OCI-LY1 (cell line): ENCODE data around the gene SCRN2.

Experiments used
- H2AFZ ChIP-seq: fragments of 200-600 bp; sonication (generic), shearing (Covaris generic); 2 replicates; pipeline ENCODE4 v1.6.0; 2014; ENCODE audit warnings: antibody characterized with exemption, mild to moderate bottlenecking, low read length
- H3F3A ChIP-seq: fragments of 200-600 bp; sonication (generic), shearing (Covaris generic); 2 replicates; pipeline ENCODE4 v1.6.0; 2014; ENCODE audit warnings: mild to moderate bottlenecking, antibody characterized with exemption, low read length, moderate library complexity; ENCODE audit not compliant: insufficient read depth
- H3K27ac ChIP-seq: fragments of 200-600 bp; sonication (generic); 2 replicates; pipeline ENCODE4 v1.5.1; 2014; ENCODE audit warnings: low read length, mixed run types, mild to moderate bottlenecking, low read depth; ENCODE audit not compliant: poor library complexity, severe bottlenecking
- H3K27me3 ChIP-seq: fragments of 200-600 bp; sonication (generic); 2 replicates; pipeline ENCODE4 v1.6.0; 2014; ENCODE audit warnings: antibody characterized with exemption, mild to moderate bottlenecking, low read length, moderate library complexity; ENCODE audit not compliant: insufficient read depth
- H3K36me3 ChIP-seq: fragments of 200-600 bp; sonication (generic); 2 replicates; pipeline ENCODE4 v1.6.1; 2014; ENCODE audit warnings: mild to moderate bottlenecking, antibody characterized with exemption, low read length, moderate library complexity, mixed read lengths; ENCODE audit not compliant: insufficient read depth
- H3K4me1 ChIP-seq: fragments of 200-600 bp; sonication (generic); 2 replicates; pipeline ENCODE4 v1.5.1; 2014; ENCODE audit warnings: mild to moderate bottlenecking, low read length, moderate library complexity; ENCODE audit not compliant: insufficient read depth, severe bottlenecking
- H3K4me2 ChIP-seq: fragments of 200-600 bp; sonication (generic), shearing (Covaris generic); 2 replicates; pipeline ENCODE4 v1.6.1; 2014; ENCODE audit warnings: low read length
- H3K4me3 ChIP-seq: fragments of 200-600 bp; sonication (generic); 2 replicates; pipeline ENCODE4 v1.5.1; 2014; ENCODE audit warnings: low read length, low read depth, mild to moderate bottlenecking, mixed read lengths; ENCODE audit not compliant: poor library complexity, severe bottlenecking
- H3K79me2 ChIP-seq: fragments of 200-600 bp; shearing (Covaris generic); 2 replicates; pipeline ENCODE4 v1.6.1; 2016; ENCODE audit warnings: mixed run types, low read length, mixed read lengths; ENCODE audit not compliant: insufficient read depth
- H3K9ac ChIP-seq: fragments of 200-600 bp; sonication (generic), shearing (Covaris generic); 2 replicates; pipeline ENCODE4 v1.6.1; 2014; ENCODE audit warnings: mild to moderate bottlenecking, low read length, mixed read lengths
- H3K9me2 ChIP-seq: fragments of 200-600 bp; sonication (generic), shearing (Covaris generic); 2 replicates; pipeline ENCODE4 v1.6.1; 2014; ENCODE audit warnings: low read depth, mild to moderate bottlenecking, low read length, mixed read lengths
- H3K9me3 ChIP-seq: fragments of 200-600 bp; shearing (Covaris generic); 2 replicates; pipeline ENCODE4 v1.6.1; 2014; ENCODE audit warnings: low read length, mixed read lengths
- H4K20me1 ChIP-seq: fragments of 200-600 bp; sonication (generic), shearing (Covaris generic); 2 replicates; pipeline ENCODE4 v1.6.0; 2016; ENCODE audit warnings: mild to moderate bottlenecking, low read length; ENCODE audit not compliant: insufficient read depth
- EZH2 ChIP-seq: fragments of 200-600 bp; sonication (generic), shearing (Covaris generic); IDR thresholded peaks from 2 replicates; pipeline ENCODE4 v1.8.0; 2017; ENCODE audit warnings: borderline replicate concordance, mixed run types, mild to moderate bottlenecking, antibody characterized with exemption, low read length, moderate library complexity, mixed read lengths
- TF ChIP-seq, protein P1 (sequence below): fragments of 200-600 bp; sonication (generic), shearing (Covaris generic); IDR thresholded peaks from 2 replicates; pipeline ENCODE4 v1.5.1; 2017; ENCODE audit warnings: mild to moderate bottlenecking, antibody characterized with exemption, low read length, moderate library complexity, mixed read lengths

SCRN2 gene

DNA sequence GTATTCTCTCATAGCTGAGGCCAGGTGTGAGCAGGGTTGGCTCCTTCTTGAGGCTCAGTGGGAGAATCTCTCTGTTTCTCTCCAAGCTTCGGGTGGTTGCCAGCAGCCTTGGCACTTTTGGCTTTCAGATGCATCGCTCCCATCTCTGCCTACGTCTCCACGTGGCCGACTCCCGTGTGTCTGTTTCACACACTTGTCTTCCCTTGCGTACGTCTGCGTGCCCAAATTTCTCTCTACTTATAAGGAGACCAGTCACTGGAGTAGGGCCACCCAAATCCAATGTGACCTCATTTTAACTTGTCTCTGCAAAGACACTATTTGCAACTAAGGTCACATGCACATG lies 34.2 kb downstream of the SCRN2 start:
- Histone ChIP-seq H3K9me3 (no peaks in the 10 kb centered on the region), H3K27ac (no peak overlapping the region), H3K4me2 (no peak overlapping the region), H3K79me2 (no peaks in the 10 kb centered on the region), H3K9me2 (no peaks in the 10 kb centered on the region), H3K36me3 (peaks cover 34% of the 10 kb centered on the region; the same call in 1 of the 2 replicates), H3K27me3 (no peaks in the 10 kb centered on the region), H2AFZ (no peak overlapping the region), H3F3A (no peaks in the 10 kb centered on the region), H3K4me3 (no peak overlapping the region), H3K9ac (no peak overlapping the region), H3K4me1 (no peaks in the 10 kb centered on the region), H4K20me1 (no peaks in the 10 kb centered on the region)
- TF ChIP-seq EZH2, result no peak
- TF ChIP-seq, protein P1, sequence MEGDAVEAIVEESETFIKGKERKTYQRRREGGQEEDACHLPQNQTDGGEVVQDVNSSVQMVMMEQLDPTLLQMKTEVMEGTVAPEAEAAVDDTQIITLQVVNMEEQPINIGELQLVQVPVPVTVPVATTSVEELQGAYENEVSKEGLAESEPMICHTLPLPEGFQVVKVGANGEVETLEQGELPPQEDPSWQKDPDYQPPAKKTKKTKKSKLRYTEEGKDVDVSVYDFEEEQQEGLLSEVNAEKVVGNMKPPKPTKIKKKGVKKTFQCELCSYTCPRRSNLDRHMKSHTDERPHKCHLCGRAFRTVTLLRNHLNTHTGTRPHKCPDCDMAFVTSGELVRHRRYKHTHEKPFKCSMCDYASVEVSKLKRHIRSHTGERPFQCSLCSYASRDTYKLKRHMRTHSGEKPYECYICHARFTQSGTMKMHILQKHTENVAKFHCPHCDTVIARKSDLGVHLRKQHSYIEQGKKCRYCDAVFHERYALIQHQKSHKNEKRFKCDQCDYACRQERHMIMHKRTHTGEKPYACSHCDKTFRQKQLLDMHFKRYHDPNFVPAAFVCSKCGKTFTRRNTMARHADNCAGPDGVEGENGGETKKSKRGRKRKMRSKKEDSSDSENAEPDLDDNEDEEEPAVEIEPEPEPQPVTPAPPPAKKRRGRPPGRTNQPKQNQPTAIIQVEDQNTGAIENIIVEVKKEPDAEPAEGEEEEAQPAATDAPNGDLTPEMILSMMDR, result no peak

DNA sequence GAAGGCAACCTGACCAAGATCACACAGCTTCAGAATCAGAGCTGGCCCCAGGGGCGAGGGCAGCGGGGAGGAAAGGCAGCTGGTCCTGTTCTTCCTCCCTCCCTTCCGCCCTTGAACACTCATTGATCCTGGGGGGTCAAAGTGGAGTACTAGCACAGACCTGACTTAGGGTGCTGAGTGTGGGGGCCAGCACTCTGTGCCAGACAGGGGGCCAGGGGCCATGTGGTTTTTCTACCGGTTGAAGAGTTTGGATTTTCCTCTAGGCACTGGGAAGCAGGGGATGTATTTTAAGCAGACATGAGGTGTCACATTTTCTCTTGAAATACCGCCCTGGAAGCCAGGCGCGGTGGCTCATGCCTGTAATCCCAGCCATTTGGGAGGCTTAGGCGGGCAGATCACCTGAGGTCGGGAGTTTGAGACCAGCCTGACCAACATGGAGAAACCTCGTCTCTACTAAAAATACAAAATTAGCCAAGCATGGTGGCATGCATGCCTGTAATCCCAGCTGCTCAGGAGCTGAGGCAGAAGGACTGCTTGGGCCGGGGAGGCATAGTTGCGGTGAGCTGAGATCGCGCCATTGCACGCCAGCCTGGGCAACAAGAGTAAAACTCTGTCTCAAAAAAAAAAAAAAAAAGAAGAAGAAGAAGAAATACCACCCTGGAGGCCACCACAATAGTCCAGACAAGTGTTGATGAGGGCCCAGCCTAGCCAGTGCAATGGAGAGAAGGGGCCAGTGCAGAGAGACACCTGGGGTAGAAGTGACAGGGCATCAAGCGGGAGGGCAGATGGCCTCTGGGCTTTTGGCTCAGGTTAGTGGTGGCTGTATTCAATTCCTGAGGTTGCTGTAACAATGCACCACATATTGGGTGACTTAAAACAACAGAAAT lies 34.8 kb downstream of the SCRN2 start:
- H3K9ac ChIP-seq, result no peak overlapping the region
- TF ChIP-seq, protein P1, result no peak
- no peak for TF ChIP-seq EZH2
- H3K9me2 ChIP-seq, result no peaks in the 10 kb centered on the region
- H3K36me3 ChIP-seq, result peaks cover 28% of the 10 kb centered on the region; the same call in 1 of the 2 replicates
- H3K79me2 ChIP-seq, result no peaks in the 10 kb centered on the region
- no peak overlapping the region for H2AFZ ChIP-seq
- H4K20me1 ChIP-seq, result no peaks in the 10 kb centered on the region
- no peak overlapping the region for H3K4me2 ChIP-seq
- H3K9me3 ChIP-seq, result no peaks in the 10 kb centered on the region
- no peaks in the 10 kb centered on the region for H3K4me1 ChIP-seq
- H3K27ac ChIP-seq, result no peak overlapping the region
- no peaks in the 10 kb centered on the region for H3K27me3 ChIP-seq
- H3F3A ChIP-seq, result no peaks in the 10 kb centered on the region
- no peak overlapping the region for H3K4me3 ChIP-seq

DNA sequence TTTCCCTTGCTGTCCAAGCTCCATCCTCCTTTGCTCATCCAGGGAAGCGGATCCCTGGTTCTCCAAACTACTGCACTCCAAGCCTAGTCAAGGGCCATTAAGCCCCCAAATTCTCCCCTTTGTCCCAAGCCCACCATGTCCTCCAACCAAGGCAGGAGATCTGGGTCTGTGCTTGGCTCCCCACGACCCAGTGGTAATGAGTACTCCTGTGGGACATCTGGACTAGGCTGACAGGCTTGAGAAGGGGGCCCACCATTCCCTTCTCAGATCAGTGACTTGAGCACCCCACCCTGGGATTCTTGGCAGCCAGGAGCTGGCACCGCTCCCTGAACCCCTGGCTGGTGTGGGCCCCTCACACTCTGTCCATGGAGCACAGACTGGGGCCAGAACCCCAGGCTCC lies 36.6 kb downstream of the SCRN2 start:
- Histone ChIP-seq H3K4me2 (no peak overlapping the region), H3K9me2 (no peaks in the 10 kb centered on the region), H4K20me1 (no peaks in the 10 kb centered on the region), H3K27ac (no peak overlapping the region), H3K9me3 (no peaks in the 10 kb centered on the region), H3K36me3 (peaks cover 23% of the 10 kb centered on the region; the same call in 1 of the 2 replicates), H3K9ac (no peak overlapping the region), H3K27me3 (no peaks in the 10 kb centered on the region), H3F3A (no peaks in the 10 kb centered on the region), H3K79me2 (no peaks in the 10 kb centered on the region), H3K4me3 (no peak overlapping the region), H2AFZ (no peak overlapping the region), H3K4me1 (no peaks in the 10 kb centered on the region)
- TF ChIP-seq, protein P1, result no peak
- no peak for TF ChIP-seq EZH2
